Activated effector memory CD4-positive, alpha-beta T cell treated with anti-CD3 and anti-CD28 coated beads, Interleukin-2, amount 50 U/mL, for 16 hours (primary cell): ENCODE results near the gene CDK18.

Source experiments
- DNase-seq: peaks from one replicate; pipeline ENCODE4 v3.0.0-alpha.2; 2020

Gene CDK18

GRCh38 chr1:205542367-205542766 lies 37.9 kb downstream of the CDK18 start:
- DNase-seq = peak; percentile 10

DNA sequence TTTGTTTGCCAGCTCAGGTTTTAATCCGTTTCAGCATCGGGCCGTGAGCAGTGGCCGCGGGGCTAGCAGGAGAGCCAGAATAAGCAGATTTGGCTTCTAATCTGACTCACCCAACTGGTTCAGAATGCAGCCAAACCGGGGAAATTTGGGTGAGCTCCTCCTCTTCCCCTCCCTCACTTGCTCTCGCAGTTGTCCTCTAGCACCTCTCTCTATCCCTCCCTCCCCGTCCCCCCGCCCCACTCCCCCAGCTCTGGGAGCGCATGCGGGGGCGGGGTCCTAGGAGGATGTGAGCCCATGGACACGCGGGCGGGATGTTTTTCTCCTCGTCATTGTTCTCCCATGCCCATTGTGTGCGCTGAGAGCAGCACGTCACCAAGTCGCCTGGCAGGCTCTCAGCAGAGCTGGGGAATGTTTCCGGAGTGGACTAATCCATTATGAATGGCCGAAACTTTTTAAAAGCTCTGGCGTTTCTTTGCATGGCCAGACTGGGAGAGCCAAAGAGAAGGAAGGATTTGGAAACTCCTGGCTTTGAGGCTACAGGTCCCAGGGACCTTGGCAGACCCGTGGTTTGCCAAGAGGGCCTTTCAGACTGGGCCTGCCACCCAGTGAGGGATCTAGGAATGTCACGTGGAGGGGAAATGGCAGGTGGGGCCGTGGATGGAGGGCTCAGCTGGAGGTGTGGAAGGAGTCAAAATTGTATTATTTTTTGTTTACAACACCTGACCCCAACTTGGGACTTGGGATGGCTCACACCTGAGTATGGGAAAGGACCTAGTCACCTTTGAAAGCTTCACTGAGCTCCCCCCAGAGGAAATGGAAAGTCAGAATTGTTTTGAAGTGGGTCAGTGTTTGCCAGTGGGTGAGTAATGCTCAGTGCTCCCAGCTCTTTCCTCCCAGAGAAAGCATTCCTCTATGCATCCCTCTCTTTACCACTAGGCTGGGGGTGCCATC lies 39.2 kb downstream of the CDK18 start:
- DNase-seq = peak; percentile 58

DNA sequence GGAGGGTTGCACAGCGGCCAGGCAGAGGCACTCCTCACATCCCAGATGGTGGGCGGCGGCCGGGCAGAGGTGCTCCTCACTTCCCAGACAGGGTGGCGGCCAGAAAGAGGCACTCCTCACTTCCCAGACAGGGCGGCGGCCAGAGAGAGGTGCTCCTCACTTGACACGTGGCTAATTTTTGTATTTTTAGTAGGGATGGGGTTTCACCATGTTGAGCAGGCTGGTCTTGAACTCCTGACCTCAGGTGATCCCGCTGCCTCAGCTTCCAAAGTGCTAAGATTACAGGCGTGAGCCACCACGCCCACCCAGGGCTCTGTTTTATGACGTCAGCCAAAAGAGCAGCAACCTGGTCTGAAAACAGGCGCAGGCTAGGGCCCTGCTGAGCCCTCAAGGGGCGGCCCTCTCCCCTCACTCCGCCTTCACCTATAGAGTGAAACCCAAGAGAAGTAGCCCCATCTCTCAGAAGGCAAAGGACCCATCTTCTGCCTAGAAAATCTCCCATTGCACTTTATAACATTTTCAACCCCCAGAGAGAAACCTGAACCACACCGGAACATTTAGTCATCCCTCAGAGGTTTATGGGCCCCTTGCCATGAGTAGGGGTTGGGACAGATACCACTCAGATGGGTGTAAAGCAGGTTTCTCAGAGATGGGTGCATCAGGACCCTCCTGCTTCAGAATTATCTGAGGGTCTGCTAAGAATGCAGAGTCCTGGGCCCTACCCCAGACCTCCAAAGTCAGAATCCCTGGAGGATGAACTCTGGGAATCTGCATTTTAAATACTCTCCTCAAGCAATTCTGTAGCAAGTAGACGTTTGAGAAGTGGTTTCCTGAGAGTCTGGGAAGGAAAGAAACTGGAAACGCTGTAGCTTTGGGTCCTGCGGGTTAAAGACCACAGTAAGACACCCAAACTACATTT lies 40.8 kb downstream of the CDK18 start:
- peak; percentile 34 for DNase-seq

GRCh38 chr1:205545991-205546390 lies 41.5 kb downstream of the CDK18 start:
- DNase-seq = no peak

- no peak for DNase-seq
Measured at GRCh38 chr1:205546541-205546940, 42.1 kb downstream of the CDK18 start.

DNA sequence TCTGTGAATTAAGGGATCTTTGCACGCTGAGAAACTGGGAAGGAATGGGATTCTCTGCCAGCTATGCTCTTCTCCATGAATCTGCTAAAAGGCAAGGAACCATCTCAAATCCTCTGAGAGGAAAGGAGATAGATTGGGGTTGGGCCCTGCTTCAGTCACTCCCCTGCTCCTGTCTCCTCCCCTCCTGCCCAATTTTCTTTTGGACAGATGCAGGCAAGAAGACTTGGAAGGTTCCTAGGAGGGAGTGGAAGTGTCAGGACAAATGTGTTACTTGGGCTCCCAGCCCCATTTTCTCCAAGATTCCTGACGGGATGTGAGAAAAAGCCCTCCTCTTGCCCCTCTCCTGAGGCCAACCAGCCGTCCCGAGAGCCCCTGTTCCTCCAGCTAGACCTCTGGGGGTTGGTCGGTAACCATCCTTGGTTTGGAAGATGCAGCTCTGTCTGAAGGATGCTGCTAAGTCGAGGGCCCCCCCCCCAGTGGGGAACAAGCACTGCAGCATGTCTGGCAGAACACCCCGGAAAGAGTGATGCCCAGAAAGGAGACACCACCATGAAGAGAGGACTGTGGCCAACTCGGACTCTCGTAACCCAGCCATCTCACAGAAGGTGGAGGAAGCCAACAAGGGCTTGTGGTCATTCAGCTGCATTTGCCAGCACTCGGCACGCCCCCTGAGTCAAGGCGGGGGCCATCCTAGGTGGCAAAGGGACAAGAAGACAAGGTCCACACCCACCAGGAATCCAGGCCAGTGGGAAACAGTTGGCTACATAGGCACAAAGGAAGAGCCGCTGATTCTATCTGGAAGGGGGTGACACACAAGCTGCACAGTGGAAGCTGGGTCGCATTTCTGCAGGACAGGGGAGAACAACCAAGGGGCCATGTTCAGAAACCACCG lies 43.7 kb downstream of the CDK18 start:
- no peak for DNase-seq

GRCh38 chr1:205554026-205554811 lies 49.8 kb downstream of the CDK18 start:
- no peak for DNase-seq

- DNase-seq = no peak
Measured at GRCh38 chr1:205561501-205562203, 57.2 kb downstream of the CDK18 start.

- DNase-seq = peak; percentile 21
Measured at GRCh38 chr1:205563927-205564441, 59.5 kb downstream of the CDK18 start.

GRCh38 chr1:205565799-205566198 lies 61.3 kb downstream of the CDK18 start:
- peak; percentile 12 for DNase-seq

DNA sequence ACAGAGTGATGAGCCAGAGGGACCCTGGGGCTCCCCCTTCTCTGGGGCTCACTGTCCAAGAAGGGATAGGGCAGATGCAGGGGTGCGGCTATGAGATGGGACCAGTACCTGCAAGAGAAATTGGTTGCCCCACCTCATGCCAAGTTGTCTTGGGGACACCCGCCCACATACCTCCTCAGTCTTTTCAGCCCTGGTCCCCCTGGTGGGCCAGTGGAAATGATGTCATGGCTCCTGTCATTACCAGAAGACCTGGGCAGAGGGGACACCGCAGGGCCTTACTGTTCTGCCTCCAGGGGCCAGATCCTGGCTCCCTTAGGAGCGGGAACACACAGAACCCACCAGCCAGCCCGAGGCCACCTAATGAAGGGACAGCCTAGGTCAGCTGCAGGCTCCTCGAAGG lies 63.2 kb downstream of the CDK18 start:
- peak; percentile 58 for DNase-seq

DNA sequence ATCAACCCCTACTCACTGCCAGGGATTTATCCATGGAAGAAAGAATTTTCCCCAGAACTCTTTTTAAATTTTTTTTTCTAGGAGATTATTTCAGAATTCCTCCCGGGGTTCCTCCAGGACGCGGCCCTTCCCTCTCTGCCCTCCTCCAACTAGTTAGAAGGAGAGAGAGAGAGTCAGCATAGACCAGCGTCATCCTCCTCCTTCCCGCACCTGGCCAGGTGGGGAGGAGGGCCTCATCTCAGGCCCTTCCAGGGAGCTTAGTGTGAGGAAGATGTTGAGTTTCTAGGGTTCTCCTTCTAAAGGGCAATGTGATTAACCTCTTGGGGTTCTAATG lies 63.6 kb downstream of the CDK18 start:
- DNase-seq = peak; percentile 13

- DNase-seq = peak; percentile 57
Measured at GRCh38 chr1:205568469-205569361, 64.2 kb downstream of the CDK18 start.

GRCh38 chr1:205569411-205570172 lies 65.1 kb downstream of the CDK18 start:
- peak; percentile 62 for DNase-seq

DNA sequence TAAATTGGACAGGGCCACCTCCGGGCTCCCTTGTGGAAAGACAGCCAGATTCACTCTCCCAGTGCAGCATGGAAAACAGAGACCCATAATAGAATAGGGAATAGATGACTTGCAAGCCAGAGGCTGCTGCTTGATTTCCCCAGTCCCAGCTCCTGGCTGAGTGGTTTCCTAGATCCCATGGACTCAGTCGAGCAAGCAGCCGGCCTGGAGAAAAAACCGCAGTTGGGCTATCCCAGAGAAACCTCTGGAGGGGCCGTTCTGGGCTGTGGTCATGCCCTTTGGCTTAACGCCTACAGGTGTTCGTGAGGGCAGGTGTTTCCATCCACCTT lies 65.7 kb downstream of the CDK18 start:
- DNase-seq = peak; percentile 22

- peak; percentile 19 for DNase-seq
Measured at GRCh38 chr1:205570796-205571537, 66.5 kb downstream of the CDK18 start.

DNA sequence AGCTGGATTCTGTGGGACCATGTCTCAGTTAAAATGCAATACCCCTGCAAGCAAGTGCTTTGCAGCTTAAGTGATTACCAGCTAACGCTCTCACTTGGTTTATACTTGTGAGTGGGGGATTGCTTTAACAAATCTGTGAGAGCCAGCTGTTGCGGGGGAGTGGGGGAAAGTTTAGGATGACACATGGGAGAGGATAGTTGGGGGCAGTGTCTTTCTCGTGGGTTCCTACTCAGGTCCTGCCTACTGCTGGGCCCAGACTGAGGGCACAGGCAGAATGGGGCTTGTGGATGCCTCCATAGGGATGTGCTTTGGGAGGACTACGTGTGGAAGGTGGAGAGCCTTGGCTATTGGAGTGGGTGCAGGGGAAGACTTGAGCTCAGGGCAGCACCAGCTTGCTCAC lies 67.3 kb downstream of the CDK18 start:
- no peak for DNase-seq

DNA sequence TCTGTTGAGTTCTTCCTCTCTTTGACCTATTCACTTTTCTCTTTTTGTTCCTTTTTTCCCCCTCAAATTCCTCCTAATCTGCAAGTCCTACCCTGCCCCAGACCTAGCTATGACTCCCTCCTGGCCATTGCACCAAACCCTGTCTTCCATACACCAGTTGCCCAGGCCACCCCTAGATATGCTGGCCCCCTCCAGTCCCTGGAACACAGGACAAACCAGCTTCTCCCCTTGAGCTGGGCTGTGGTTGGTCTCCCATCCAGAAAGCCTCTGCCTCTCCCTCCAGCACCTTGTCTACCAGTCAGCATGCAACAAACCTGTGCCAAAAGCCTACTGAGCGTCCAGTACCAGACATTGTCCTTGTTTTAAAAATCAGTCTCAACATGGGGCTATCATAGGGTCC lies 68.0 kb downstream of the CDK18 start:
- DNase-seq = peak; percentile 2
